Measurements from ENCODE around the gene PGS1. TPM values are rescaled to one million over a fixed set of nuclear protein-coding genes. Genes with fewer than 3 reads are reported as not detected.
A peak's percentile ranks its signal among the peaks of the same experiment; 100 is the strongest.

The PGS1 gene
- total and polyA plus RNA-seq, 2 of the 8 experiments (the other 6 are each of a cell fraction or from before 2014, with no cell fraction given), result 46.7 to 60.0 TPM

DNA sequence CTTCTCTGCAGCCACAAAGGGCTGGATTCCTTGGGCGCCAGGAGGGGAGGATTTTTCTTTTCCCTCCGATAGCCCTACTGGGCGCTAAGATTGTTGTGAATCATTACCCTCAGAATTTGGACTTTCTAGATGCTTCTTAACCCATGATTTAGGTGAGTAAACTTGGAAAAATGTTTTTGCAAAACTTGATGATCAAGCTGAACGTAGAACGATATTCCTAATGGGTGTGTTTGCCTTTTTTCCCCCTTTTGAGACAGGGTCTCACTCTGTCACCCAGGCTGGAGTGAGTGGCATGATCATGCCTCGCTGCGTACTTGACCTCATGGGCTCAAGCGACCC, 43.8 kb downstream of the PGS1 start:
- Histone ChIP-seq H3K23ac (ENCODE audit: insufficient read length) (no peak overlapping the region), H2BK120ac (replicated peaks; ENCODE audit: low read depth, low read length) (no peak overlapping the region), H3K9ac (replicated peaks in 1 of 4; ENCODE audit: extremely low read depth in 1 of 4, low read depth in 3 of 4, low read length in 3 of 4) (no peak overlapping the region), H2BK20ac (ENCODE audit: low read length) (no peak overlapping the region), H3K36me3 (ENCODE audit: control insufficient read depth in 2 of 4, insufficient read depth in 4 of 4, low read length in 3 of 4) (peaks cover 9 to 45% (median 28%) of the 10 kb centered on the region in 4 experiments; a peak in 7 of 8 replicates), H3K14ac (ENCODE audit: insufficient read length) (no peak overlapping the region), H2BK5ac (ENCODE audit: low read depth, low read length) (peak overlapping the region; percentile 64; the same call in 1 of the 2 replicates), H3K79me2 (ENCODE audit: control insufficient read depth in 1 of 2, insufficient read depth in 2 of 2, low read length in 2 of 2) (peaks cover 0 to 13% of the 10 kb centered on the region in 2 experiments; a peak in 1 of 4 replicates), H3K9me3 (ENCODE audit: insufficient read depth in 2 of 2, low read depth in 1 of 2, low read length in 1 of 2) (no peaks in the 10 kb centered on the region), H3K79me1 (ENCODE audit: low read depth, low read length) (peaks cover 2% of the 10 kb centered on the region), H3K4me3 (ENCODE audit: extremely low read depth in 1 of 4, insufficient read depth in 2 of 4, low read depth in 3 of 4, low read length in 4 of 4) (no peak overlapping the region), H3K4me1 (replicated peaks in 1 of 4; ENCODE audit: control insufficient read depth in 3 of 4, insufficient read depth in 4 of 4, low read length in 3 of 4) (peaks cover 0 to 7% (median 0%) of the 10 kb centered on the region in 4 experiments; a peak in 3 of 7 replicates), H3K4ac (replicated peaks; ENCODE audit: insufficient read length, low read depth, low read length) (no peak overlapping the region), H4K5ac (ENCODE audit: insufficient read length, low read depth, low read length) (no peak overlapping the region), H3K56ac (replicated peaks; ENCODE audit: insufficient read length, low read depth, low read length) (no peak overlapping the region), H3K4me2 (ENCODE audit: insufficient read depth in 1 of 2, low read depth in 2 of 2, low read length in 2 of 2) (no peak overlapping the region), H2BK15ac (ENCODE audit: low read length) (no peak overlapping the region), H4K91ac (replicated peaks; ENCODE audit: insufficient read length, low read length) (peak overlapping the region; percentile 25), H2AK5ac (ENCODE audit: low read depth, low read length) (no peak overlapping the region), H3K27ac (ENCODE audit: low read depth, low read length) (no peak overlapping the region), H3K23me2 (ENCODE audit: low read depth, low read length) (no peaks in the 10 kb centered on the region; the same call in 1 of the 2 replicates), H3K27me3 (replicated peaks in 1 of 4; ENCODE audit: control insufficient read depth in 3 of 4, extremely low read depth in 1 of 4, insufficient read depth in 3 of 4, low read length in 3 of 4) (no peaks in the 10 kb centered on the region), H4K20me1 (replicated peaks in 1 of 2; ENCODE audit: control insufficient read depth in 1 of 2, insufficient read depth in 2 of 2, low read length in 2 of 2) (peaks cover 2 to 8% of the 10 kb centered on the region in 2 experiments), H4K8ac (ENCODE audit: extremely low read depth, insufficient read depth, low read length) (no peak overlapping the region), H2BK12ac (ENCODE audit: low read depth, low read length) (no peak overlapping the region), H2AFZ (ENCODE audit: low read length) (no peak overlapping the region), H3K18ac (ENCODE audit: extremely low read depth, low read length) (no peak overlapping the region)
- no peak for FAIRE-seq
- POLR2A ChIA-PET (ENCODE audit: partially characterized antibody), result interaction anchor here (0.6 to 2.2 kb wide), 11 partner anchors 10 to 235 kb away, joined by 3 to 10 read pairs (median 4); partner anchors contain the start of genes AFMID and TK1
- CTCF ChIA-PET (ENCODE audit: partially characterized antibody), result interaction anchor here (0.7 to 13.7 kb wide), 43 partner anchors 8 to 347 kb away, joined by 3 to 257 read pairs (median 5); partner anchors contain the start of genes DNAH17 and SOCS3
- WGBS, 2 experiments (ENCODE audit: extremely low coverage in 1 of 2, insufficient coverage in 1 of 2, insufficient read length in 1 of 2, insufficient replicate concordance in 2 of 2, low coverage in 1 of 2, low lambda C conversion rate in 2 of 2, missing lambda C conversion rate in 1 of 2), result 82% methylated on average over 8 of the region's 8 CpGs; no CpG with 5 or more reads in 1 of the 2 experiments
- DNase-seq (ENCODE audit: low read depth in 1 of 2, low spot score in 2 of 2), result no peak
- TF ChIP-seq, protein P1, sequence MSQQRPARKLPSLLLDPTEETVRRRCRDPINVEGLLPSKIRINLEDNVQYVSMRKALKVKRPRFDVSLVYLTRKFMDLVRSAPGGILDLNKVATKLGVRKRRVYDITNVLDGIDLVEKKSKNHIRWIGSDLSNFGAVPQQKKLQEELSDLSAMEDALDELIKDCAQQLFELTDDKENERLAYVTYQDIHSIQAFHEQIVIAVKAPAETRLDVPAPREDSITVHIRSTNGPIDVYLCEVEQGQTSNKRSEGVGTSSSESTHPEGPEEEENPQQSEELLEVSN (IDR thresholded peaks at IDR 0.05), result no peak
- TF ChIP-seq RBBP5 (IDR thresholded peaks at IDR 0.05; ENCODE audit: borderline replicate concordance, low read depth, low read length), result no peak
- TF ChIP-seq EZH2 (IDR thresholded peaks at IDR 0.05; ENCODE audit: low read depth, low read length, severe bottlenecking), result no peak
- TF ChIP-seq SIX5 (IDR thresholded peaks at IDR 0.05; ENCODE audit: low read depth, low read length), result no peak
- no peak for TF ChIP-seq TEAD4 (IDR thresholded peaks at IDR 0.05; ENCODE audit: low read depth, low read length)
- no peak for TF ChIP-seq CEBPB (IDR thresholded peaks at IDR 0.05; ENCODE audit: low read depth, low read length)
- TF ChIP-seq, protein P2, sequence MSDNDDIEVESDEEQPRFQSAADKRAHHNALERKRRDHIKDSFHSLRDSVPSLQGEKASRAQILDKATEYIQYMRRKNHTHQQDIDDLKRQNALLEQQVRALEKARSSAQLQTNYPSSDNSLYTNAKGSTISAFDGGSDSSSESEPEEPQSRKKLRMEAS (IDR thresholded peaks at IDR 0.05), result no peak
- TF ChIP-seq BRCA1 (IDR thresholded peaks at IDR 0.05; ENCODE audit: low read depth, low read length), result no peak
- TF ChIP-seq HDAC2 (IDR thresholded peaks at IDR 0.05; ENCODE audit: borderline replicate concordance in 1 of 2, low read depth in 2 of 2, low read length in 2 of 2), result no peak
- no peak for TF ChIP-seq SUZ12 (IDR thresholded peaks at IDR 0.05; ENCODE audit: low read length)
- TF ChIP-seq CBX5 (IDR thresholded peaks at IDR 0.05; ENCODE audit: low read depth, low read length), result no peak
- no peak for TF ChIP-seq EGR1 (IDR thresholded peaks at IDR 0.05; ENCODE audit: borderline replicate concordance, low read depth, low read length)
- no peak; the same call in 1 of the 2 replicates for TF ChIP-seq TBP (IDR thresholded peaks at IDR 0.05; ENCODE audit: low read depth, low read length)
